Osteocyte (in vitro differentiated cells): ENCODE data around the gene ICAM2. TPM values are rescaled to one million over a fixed set of nuclear protein-coding genes. Genes with fewer than 3 reads are reported as not detected.

Experiments
- DNase-seq: peaks from one replicate; pipeline ENCODE4 v3.0.0; 2021; ENCODE audit warnings: mixed read lengths; ENCODE audit not compliant: unreplicated experiment; ENCODE audit errors: extremely low spot score
- H3K27ac Mint-ChIP-seq: one replicate; pipeline ENCODE4 v1.8.0; 2021; ENCODE audit warnings: mild to moderate bottlenecking, mixed read lengths; ENCODE audit not compliant: unreplicated experiment
- H3K27me3 Mint-ChIP-seq: one replicate; pipeline ENCODE4 v1.8.0; 2021; ENCODE audit warnings: mixed read lengths; ENCODE audit not compliant: unreplicated experiment
- H3K36me3 Mint-ChIP-seq: one replicate; pipeline ENCODE4 v1.8.0; 2021; ENCODE audit warnings: mixed read lengths; ENCODE audit not compliant: unreplicated experiment
- H3K4me1 Mint-ChIP-seq: one replicate; pipeline ENCODE4 v1.8.0; 2021; ENCODE audit warnings: mixed read lengths; ENCODE audit not compliant: unreplicated experiment
- H3K4me3 Mint-ChIP-seq: one replicate; pipeline ENCODE4 v1.8.0; 2021; ENCODE audit warnings: mild to moderate bottlenecking, moderate library complexity, mixed read lengths; ENCODE audit not compliant: unreplicated experiment
- H3K9me3 Mint-ChIP-seq: one replicate; pipeline ENCODE4 v1.8.0; 2021; ENCODE audit warnings: mixed read lengths; ENCODE audit not compliant: unreplicated experiment
- CTCF ChIP-seq: fragments of 200-600 bp; sonication (generic); IDR thresholded peaks from 2 replicates; pipeline ENCODE4 v1.5.0; 2021; ENCODE audit warnings: antibody characterized with exemption, mild to moderate bottlenecking, moderate library complexity
- total RNA-seq: library from RNA; stranded (reverse); gene quantifications from 2 replicates; pipeline ENCODE4 v1.2.1, GENCODE V29; 2021

Gene ICAM2
- total RNA-seq, 1 donor from 2014 or later: not detected

GRCh38 chr17:64065161-64065560 is 44.7 kb upstream of the ICAM2 start:
- H3K4me3 Mint-ChIP-seq: no peak overlapping the region
- peaks cover 17% of the 10 kb centered on the region for H3K9me3 Mint-ChIP-seq
- peaks cover 55% of the 10 kb centered on the region for H3K36me3 Mint-ChIP-seq
- TF ChIP-seq CTCF: no peak
- no peaks in the 10 kb centered on the region for H3K4me1 Mint-ChIP-seq
- H3K27me3 Mint-ChIP-seq: no peaks in the 10 kb centered on the region
- DNase-seq: no peak
- H3K27ac Mint-ChIP-seq: no peak overlapping the region

- H3K9me3 Mint-ChIP-seq: peaks cover 9% of the 10 kb centered on the region
- DNase-seq: no peak
- H3K4me3 Mint-ChIP-seq: no peak overlapping the region
- no peak for TF ChIP-seq CTCF
- H3K4me1 Mint-ChIP-seq: no peaks in the 10 kb centered on the region
- no peak overlapping the region for H3K27ac Mint-ChIP-seq
- H3K27me3 Mint-ChIP-seq: no peaks in the 10 kb centered on the region
- H3K36me3 Mint-ChIP-seq: peaks cover 53% of the 10 kb centered on the region
These were observed 43.9 kb upstream of the ICAM2 start for GRCh38 chr17:64064331-64064730.

- peak; percentile 51 for TF ChIP-seq CTCF
- DNase-seq: no peak
- Mint-ChIP-seq H3K4me3 (no peak overlapping the region), H3K27me3 (no peaks in the 10 kb centered on the region), H3K4me1 (no peaks in the 10 kb centered on the region), H3K9me3 (peaks cover 4% of the 10 kb centered on the region), H3K36me3 (peaks cover 49% of the 10 kb centered on the region), H3K27ac (no peak overlapping the region)
These were observed 43.4 kb upstream of the ICAM2 start for GRCh38 chr17:64063766-64064224.

GRCh38 chr17:64063088-64063487 is 42.7 kb upstream of the ICAM2 start:
- DNase-seq: no peak
- Mint-ChIP-seq H3K9me3 (no peaks in the 10 kb centered on the region), H3K4me1 (no peaks in the 10 kb centered on the region), H3K27ac (no peak overlapping the region), H3K36me3 (peaks cover 44% of the 10 kb centered on the region), H3K4me3 (no peak overlapping the region), H3K27me3 (no peaks in the 10 kb centered on the region)
- no peak for TF ChIP-seq CTCF

GRCh38 chr17:64061178-64061898 is 40.9 kb upstream of the ICAM2 start:
- no peak overlapping the region for H3K4me3 Mint-ChIP-seq
- DNase-seq: no peak
- H3K9me3 Mint-ChIP-seq: no peaks in the 10 kb centered on the region
- peaks cover 38% of the 10 kb centered on the region for H3K36me3 Mint-ChIP-seq
- no peaks in the 10 kb centered on the region for H3K4me1 Mint-ChIP-seq
- H3K27ac Mint-ChIP-seq: no peak overlapping the region
- no peak for TF ChIP-seq CTCF
- H3K27me3 Mint-ChIP-seq: no peaks in the 10 kb centered on the region
